ENCODE measurements around the gene ZNF71.

Gene ZNF71

DNA sequence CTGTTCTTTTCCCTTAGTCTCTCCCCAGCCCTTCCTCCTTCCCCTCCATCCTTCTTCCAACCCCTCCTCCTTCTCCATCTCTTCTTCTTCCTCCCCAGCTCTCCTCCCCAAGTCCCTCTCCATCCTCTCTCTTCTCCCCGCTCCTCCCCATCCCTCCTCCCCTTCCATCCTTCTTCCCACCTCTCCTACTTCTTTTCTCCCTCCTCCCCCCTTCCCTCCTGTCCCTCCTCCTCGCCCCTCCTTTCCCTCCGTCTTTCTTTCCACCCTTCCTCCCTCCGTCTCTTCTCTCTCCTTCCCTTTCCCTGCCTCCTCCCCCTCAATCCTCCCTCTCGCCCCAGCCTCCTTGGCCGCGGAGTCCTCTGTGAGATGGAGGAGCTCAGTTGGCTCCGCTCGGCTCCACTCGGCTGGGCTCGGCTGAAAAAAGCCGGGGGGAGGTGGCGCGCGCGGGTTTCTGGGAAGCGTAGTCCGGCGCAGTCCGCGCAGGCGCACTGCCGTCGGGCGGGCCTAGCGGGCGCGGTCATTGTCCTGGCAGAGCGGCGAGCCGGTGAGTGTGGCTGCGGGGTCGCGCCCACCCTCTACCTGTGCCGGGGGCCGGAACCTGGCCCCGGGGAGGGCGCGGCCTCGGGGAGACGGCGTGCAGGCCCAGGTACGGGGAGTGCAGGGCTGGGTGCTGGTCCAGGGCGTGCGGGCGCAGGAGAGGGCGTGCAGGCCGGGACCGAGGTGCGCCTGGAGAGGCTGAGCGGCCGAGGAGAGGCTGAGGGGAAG lies at the start of gene ZNF71:
Gene ZNF71, plus strand, starts transcription at position 520 of the 765 bp plus-strand sequence. CDS start 6,257 bp downstream, outside the sequence.
- DNase-seq = peak; percentile 76

DNA sequence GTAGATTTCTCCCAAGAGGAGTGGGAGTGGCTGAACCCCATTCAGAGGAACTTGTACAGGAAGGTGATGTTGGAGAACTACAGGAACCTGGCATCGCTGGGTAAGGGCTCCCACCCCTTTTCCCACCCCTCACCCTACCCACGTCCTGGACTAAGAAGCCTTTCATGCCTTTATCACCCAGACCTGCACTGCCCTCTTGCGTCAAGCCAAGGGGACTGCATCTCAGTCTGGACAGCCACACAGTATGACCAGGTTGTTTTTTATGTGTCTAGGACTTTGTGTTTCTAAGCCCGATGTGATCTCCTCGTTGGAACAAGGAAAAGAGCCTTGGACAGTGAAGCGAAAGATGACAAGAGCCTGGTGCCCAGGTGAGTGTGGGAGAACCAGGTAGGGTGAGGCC lies 47.6 kb upstream of the ZNF71 start:
- DNase-seq = no peak

DNA sequence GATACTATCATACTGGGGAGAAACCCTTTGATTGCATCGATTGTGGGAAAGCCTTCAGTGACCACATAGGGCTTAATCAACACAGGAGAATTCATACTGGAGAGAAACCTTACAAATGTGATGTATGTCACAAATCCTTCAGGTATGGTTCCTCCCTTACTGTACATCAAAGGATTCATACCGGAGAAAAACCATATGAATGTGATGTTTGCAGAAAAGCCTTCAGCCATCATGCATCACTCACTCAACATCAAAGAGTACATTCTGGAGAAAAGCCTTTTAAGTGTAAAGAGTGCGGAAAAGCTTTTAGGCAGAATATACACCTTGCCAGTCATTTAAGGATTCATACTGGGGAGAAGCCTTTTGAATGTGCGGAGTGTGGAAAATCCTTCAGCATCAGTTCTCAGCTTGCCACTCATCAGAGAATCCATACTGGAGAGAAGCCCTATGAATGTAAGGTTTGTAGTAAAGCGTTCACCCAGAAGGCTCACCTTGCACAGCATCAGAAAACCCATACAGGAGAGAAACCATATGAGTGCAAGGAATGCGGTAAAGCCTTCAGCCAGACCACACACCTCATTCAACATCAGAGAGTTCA lies 40.7 kb upstream of the ZNF71 start:
- no peak for DNase-seq

DNA sequence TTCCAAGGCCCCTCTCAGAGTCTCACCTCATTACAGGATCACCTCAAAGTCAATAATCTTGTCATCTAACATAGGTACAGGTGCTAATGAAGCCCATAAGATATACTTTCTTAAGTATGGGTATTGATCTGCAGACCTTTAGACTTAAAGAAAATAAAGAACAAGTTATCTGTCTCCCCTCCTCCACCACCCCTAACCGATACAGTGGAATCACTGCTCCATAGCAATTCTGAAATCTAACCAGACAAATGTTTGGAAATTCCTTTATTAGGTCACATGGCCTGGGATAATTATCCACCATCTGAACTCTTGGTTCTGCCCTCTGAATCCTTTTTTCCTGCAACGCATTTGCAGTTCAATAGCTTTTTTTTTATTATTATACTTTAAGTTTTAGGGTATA lies 32.3 kb upstream of the ZNF71 start:
- no peak for DNase-seq

DNA sequence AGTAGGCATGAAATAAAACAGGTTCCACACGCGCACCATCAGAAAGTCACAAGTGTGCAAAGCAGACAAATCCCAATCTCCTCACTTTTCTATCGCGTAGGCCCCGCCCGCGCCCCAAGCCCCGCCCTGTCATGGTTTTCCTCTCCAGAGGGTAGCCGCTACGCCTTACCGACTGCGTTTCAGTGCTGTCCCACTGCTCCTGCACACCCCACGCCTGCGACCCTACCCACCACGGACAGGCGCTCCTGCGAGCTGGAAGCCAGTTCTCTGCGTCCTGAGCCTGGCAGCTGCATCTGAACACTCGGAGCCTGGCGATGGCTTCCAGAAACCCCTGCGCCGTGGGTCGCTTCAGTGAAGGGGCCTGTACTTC lies 28.2 kb upstream of the ZNF71 start:
- DNase-seq = no peak

DNA sequence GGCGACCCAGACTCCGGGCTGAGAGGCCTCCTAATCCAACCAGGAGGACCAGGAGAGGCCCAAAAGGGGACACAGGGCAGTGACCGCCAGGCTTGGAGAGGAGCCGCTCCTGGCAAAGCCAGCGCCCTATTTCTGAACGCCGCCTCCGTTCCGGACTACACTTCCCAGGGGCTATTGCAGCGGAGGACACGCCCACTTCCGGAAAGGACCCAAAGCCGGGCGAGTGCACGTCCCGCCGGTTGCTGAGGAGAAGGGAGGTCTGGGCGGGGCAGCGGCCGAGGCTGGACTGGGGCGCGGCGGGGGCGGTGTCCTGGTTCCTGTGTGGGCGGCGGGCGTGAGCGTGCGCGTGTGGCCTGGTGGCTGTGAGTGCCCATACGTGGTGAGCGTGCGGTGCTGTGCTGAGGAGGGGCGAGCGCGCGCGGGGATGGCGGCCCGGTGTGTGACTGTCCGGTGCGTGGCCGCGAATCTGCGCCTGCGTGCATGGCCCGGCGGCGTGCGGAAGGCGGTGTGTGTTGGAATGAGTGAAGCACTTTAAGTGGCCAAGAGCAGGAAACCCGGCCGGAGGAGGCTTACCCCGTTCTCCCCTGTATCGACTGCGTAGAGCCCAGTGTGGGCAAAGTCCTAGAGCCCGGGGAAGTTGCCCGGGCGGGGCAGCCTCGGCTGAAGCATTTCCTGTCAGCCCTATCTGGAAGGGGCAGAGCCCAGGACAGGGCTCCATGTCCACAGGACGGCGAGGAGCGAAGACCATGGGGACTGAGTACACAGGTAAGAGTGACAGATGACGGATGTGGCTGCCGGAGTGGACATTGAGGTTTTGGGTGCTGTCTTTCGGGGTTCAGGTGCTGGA lies 27.6 kb upstream of the ZNF71 start, which contains the start of gene ZNF470:
Gene ZNF470, plus strand, starts transcription at position 195 of the 847 bp plus-strand sequence. CDS start 2,844 bp downstream, outside the sequence.
- DNase-seq = peak; percentile 81

DNA sequence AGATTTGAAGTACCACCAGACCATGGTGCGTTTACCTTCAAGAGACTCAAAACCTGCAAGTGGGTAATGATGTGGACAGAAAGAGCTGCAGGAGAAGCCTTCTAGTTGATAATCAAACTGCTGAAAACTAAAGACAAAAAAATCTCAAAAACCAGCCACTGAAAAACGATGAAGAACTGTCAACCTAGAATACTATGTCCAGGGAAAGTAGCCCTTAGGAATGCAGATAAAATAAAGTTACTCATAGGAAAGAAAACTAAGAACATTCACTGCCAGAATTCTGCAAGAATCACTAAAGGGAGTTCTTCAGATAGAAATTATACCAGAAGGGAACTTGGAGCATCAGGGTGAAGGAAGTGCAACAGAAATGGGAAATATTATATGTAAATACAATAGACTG lies 22.5 kb upstream of the ZNF71 start:
- DNase-seq = no peak

DNA sequence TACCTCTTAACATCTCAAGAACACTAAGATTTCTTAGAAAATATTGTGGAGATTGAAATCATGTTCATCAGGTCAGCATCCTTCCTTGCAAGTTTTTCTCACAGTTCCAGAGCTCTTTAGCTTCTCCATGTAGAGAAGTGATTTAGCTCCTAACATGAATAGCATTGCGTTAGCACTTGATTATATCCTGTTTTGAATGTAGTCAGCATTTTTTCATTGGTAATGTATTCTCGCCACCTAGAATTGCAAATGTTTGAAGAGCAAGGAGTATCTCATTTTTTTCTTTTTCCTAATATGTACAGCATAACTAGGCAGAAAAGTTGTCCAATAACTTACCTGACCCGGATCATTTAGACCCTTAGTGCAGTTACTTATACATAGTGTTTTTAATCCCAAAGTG lies 21.2 kb upstream of the ZNF71 start:
- DNase-seq = no peak

DNA sequence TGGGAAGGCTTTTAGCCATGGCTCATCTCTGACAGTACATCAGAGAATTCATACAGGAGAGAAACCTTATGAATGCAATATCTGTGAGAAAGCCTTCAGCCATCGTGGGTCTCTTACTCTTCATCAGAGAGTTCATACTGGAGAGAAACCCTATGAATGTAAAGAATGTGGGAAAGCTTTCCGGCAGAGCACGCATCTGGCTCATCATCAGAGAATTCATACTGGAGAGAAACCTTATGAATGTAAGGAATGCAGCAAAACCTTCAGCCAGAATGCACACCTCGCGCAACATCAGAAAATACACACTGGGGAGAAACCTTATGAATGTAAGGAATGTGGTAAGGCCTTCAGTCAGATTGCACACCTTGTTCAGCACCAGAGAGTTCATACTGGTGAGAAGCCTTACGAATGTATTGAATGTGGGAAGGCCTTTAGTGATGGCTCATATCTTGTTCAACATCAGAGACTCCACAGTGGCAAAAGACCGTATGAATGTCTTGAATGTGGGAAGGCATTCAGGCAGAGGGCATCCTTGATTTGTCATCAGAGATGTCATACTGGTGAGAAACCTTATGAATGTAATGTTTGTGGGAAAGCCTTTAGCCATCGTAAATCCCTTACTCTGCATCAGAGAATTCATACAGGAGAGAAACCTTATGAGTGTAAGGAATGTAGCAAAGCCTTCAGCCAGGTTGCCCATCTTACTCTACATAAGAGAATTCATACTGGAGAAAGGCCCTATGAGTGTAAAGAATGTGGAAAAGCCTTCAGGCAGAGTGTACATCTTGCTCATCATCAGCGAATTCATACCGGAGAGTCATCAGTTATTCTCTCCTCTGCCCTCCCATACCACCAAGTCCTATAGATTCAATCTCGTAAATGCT lies 17.1 kb upstream of the ZNF71 start:
- DNase-seq = no peak

DNA sequence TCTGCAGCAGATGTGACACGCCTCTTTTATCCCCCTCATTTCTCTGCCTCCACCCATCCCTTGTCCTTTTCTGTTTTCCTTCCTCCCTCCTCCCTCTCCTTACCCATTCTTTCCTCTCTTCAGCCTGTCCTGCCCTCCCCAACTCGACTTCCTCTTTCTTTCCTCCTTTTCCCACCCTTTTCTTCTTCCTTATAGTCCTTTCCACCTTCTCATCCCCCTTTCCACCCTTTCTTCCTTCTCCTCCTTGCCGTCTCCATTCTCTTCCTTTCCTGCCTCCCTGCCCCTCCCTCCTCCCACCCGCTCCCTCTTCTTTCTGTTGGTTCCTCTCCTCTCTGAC lies 688 bp upstream of the ZNF71 start:
- DNase-seq = no peak

DNA sequence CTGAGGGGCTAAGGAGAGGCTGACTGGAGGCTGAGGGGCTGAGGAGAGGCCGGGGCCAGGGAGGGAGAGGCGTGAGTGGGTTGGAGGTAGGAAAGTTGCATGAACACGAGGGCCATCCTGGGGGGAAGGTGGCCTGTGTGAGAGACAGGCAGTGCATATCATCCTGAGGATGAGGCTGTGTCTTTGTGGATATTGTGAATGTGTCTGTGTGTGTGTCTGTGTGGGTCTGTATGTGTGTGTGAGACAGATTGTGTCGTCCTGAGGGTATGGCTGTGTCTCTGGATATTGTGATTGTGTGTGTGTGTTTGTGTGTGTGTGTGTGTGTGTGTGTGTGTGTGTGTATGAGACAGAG lies 422 bp downstream of the ZNF71 start:
- no peak for DNase-seq

DNA sequence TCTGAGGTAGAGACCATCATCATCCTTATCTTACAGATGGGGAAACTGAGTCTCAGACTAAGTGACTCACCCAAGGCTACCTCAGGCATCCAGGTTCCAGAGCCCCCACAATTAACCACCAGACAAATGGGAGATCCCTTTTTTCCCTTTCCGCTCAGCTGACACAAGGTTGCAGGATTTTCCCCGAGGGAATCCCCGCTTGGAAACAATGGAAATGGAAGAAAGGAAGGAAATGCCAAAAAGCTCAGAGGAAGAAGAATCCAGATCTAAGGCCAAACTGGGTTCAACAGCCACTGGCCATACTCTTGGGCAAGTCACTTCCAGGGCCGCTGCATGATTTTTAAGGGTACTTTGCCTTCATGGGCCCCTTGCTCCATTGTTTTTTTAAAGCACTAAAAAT lies 1.6 kb downstream of the ZNF71 start:
- no peak for DNase-seq

DNA sequence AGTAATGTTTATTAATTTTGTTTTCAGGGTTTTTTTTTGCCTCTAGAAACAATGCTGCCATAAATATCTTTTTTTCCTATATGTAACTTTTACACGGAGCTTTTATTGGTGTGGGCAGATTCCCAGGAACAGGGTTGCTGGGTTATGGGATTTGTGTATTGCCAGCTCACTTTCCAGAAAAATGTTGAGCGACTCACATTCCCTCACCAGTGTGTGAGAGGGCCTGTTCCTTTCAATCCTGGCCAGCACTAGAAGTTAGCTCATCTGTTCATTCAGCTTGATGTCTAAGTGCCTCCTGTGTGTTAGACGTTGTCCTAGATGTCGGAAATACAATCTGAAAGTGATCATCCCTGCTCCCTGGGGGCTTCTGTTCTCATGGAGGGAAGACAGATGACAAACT lies 2.6 kb downstream of the ZNF71 start:
- no peak for DNase-seq

DNA sequence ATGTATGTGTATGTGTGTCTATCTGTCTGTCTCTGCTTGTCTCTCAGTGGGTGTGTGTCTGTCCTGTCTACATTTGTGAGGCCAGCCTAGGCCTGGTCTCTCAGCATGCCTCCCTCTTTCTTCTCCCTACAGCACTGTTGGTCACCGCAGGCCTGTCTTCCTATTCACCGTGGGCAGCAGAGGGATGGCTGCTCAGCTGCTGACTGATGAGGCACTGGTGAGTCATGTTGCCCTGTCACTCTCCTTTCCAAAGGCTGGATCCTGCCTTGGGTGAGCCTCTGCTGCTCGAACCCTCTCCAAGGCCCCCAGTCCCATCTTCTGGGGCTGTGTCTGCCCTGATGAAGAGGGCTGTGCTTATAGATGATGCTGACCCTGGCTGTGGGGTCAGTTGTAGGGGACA lies 6.3 kb downstream of the ZNF71 start:
- DNase-seq = peak; percentile 7

DNA sequence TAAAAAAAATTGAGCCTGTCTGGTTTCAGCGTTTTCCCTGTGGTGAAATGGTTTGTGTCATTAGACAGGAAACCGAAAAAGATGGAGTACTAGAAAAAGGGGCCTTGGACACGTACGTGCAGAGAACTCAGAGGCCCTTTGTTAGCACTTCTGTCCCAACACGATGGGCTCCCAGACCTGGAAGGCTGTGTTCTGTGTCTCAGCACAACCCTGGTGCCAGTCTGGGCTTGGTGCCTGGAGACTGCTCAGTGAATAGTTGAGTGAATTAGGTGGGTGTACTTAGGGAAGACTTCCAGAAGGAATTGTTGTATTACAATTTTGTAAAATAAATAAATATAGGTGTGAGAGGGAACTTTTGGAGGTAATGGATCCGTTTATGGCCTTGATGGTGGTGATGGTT lies 8.7 kb downstream of the ZNF71 start:
- no peak for DNase-seq

DNA sequence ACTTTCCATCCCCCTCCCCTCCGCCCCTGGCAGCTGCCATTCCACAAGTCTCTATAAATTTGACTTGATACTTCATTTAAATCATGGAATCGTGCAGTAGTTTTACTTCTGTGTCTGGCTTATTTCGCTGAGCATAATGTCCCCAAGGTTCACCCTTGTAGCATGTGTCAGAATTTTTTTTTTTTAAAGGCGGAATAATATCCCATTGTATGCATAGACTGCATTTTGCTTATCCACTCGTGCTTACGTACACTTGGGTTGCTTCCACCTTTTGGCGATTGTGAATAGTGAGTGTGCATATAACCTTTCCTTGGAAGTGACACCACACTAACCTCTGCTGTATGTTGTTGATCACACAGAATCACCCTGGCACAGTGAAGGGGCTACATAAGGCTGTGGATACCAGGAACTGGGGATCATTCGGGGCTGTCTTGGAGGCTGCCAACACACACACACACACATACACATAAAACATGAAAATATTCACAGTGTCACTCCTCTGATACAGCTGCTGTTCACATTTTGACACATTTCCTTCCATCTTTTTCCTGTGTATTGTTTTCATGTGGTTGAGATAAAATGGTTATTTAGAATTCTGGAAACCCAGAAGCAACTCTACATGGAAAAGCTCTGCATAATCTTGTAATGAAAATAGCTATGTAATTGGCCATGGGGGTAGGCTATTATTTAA lies 13.3 kb downstream of the ZNF71 start:
- DNase-seq = no peak

DNA sequence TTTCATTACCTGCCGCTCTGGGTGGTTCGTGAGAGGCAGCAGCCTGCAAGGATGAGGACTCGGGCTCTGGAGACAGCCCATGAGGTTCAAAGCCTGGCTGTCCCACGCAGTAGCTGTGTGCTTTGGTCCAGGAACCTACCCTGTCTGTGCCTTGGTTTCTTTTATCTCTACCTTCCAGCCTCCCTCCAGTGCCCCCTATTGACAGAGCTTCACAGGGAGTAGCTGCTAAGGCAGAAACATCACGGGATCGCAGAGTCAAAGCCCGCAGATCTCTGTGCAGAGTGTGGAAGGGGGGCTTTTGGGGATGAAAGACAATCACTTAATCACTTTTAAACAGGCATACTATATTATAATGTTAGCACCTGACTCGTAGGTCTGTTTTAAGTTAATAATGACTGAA lies 16.2 kb downstream of the ZNF71 start:
- DNase-seq = no peak

DNA sequence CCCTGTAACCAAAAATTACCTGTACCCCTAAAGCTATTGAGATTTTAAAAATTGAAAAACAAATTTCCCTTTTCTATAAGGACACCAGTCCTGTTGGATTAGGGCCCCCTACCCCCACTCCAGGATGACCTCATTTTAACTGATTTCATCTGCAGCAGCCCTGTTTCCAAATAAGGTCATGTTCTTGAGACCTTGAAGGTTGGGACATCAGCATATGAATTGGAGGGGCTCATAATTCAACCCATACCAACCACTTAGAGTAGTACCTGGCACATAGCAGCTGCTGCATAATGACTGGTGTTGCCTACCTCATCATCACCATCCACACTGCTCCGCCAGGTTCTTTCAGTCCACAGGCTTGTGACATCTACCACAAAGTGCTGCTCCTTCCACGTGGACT lies 17.6 kb downstream of the ZNF71 start:
- DNase-seq = no peak

DNA sequence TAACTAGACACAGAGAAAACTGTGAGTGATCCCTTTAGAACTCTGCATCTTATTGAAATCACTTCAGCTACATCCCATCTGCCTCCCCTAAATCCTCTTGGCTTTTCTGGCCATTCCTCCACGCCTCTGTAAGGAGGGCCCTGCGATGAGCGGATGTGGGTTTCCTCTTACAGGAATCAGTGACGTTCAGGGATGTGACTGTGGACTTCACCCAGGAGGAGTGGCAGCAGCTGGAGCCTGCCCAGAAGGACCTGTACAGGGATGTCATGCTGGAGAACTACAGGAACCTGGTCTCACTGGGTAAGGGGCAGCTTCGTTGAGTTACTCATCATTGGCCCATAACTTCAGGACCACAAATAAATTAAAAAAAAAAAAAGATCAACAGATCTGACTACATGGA lies 18.5 kb downstream of the ZNF71 start:
- no peak for DNase-seq

DNA sequence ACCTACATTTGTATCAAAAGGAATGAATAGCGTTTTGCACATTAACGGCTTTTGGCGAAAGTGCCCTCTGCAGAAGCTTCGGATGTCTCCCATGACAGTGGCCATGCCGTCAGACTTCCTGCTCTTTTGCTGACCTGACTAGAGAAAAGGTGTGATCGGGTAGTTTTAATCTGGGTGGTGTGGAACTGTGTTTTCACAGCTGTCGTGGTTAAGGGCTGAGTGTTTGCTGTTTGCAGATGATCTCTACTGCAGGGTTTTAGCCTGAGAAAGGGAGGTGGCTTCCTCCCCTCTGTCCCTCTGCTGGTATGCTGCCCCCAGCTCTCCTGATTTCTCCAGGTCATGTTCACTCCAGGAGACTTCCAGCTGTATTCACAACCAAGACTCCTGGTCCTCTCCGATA lies 22.4 kb downstream of the ZNF71 start:
- DNase-seq = no peak

DNA sequence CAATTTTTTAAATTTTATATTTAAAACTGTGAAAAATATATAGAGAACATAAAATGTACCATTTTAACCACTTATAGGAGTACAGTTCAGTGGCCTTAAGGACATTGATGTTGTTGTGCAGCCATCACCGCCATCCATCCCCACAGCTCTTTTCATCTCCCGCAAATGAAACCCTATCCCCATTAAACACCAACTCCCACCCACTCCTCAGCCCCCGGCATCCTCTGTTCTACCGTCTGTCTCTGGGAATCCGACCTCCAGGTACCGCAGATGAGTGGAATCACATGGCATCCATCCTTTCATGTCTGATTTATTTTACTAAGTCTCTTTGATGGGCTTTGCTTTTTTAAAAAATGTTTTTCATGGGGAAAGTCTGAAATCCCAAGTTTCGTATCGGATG lies 24.0 kb downstream of the ZNF71 start:
- DNase-seq = no peak

DNA sequence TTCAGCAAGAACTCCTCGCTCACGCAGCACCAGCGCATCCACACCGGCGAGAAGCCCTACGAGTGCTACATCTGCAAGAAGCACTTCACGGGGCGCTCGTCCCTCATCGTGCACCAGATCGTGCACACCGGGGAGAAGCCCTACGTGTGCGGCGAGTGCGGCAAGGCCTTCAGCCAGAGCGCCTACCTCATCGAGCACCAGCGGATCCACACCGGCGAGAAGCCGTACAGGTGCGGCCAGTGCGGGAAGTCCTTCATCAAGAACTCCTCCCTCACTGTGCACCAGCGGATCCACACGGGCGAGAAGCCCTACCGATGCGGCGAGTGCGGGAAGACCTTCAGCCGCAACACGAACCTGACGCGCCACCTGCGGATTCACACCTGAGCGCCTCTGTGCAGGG lies 27.3 kb downstream of the ZNF71 start:
- no peak for DNase-seq

DNA sequence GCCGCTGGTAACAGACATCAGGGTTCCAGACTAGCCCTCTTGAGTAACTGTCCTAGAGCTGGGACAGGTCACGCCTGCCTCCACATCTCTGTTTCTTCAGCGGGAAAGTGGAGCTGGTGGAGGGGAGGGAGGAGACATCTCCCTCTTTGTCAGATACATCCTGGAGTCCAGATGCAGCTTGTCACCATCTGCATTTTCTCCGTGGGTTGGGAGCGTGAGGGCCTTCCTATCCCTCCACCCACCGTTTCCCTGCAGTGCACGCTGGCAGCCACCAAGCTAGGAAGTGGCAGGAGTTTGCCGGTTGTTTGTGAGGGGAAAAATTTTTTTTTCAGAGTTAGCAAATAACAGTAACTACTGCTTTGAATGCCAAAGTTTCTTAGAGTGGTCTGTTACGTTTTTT lies 27.9 kb downstream of the ZNF71 start:
- no peak for DNase-seq

Data from HCEC 1CT (cell line).